SW 1271 (cell line): Measurements from ENCODE around the gene KAT2A.
A peak's percentile ranks its signal among the peaks of the same experiment; 100 is the strongest.

Experiments
- DNase-seq, 2 experiments: peaks; one replicate each; lab custom pipeline; 2025; lab: John Stamatoyannopoulos, UW

Gene KAT2A

DNA sequence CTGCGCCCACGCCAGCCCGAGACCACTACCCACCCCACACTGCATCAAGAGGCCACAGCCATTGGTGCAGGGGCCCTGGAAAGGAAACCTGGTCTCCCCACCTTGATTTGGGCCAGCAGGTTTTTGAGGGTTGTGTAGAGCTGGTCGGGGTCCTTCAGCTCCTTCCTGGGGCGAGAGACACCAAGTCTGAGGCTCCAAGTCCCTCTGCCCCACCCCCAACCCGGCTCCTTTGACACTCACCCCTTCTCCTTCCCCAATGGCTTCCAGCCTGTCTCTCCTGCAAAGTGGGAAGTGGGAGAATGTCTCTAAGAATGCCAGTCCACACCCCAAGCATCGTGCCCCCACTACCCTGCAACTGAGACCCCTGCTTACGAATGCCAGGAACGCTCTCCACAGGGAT, 7.0 kb downstream of the KAT2A start:
- no peak for DNase-seq

DNA sequence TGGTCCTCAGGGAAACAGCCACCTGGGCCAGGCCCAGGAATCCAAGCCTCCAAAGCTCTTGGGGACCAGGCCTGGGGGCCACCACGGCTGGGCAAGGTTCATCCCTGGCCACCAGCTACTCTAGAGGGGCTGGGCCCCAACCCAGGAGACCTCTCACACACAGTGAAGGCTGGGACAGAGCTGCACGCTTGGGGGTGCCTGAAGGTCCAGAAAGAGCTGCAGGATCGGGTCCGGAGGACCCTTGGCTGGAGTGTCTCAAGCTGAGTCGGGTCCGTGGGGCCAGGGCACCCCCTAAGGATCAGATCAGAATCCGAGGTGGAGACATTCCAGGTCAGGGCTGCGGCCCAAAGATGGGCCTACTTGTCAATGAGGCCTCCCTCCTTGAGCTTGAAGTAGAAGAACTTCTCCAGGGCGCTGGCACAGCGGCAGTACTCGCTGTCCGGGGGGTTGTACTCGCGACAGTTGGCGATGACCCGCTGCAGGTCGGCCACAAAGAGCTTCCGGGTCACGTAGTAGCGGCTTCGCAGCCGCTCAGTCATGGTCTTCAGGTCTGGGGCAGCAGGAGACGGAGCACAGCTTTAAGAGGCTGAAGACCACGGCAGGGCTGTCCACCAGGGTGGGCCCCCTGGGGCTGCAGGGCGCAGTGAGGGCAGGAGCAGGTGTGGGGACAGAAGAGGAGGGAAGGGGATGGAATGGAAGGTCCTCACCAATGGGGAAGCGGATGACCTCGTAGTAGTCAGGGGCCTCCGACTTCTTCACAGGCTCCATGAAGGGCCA, 7.7 kb downstream of the KAT2A start:
- DNase-seq, result no peak

GRCh38 chr17:42112552-42113176, 8.5 kb downstream of the KAT2A start, which contains the start of gene DHX58:
Gene DHX58, minus strand, starts transcription at chr17:42112714. Its CDS starts 822 bp downstream, at chr17:42111892.
- peak; percentile 70 to 88 for DNase-seq

DNA sequence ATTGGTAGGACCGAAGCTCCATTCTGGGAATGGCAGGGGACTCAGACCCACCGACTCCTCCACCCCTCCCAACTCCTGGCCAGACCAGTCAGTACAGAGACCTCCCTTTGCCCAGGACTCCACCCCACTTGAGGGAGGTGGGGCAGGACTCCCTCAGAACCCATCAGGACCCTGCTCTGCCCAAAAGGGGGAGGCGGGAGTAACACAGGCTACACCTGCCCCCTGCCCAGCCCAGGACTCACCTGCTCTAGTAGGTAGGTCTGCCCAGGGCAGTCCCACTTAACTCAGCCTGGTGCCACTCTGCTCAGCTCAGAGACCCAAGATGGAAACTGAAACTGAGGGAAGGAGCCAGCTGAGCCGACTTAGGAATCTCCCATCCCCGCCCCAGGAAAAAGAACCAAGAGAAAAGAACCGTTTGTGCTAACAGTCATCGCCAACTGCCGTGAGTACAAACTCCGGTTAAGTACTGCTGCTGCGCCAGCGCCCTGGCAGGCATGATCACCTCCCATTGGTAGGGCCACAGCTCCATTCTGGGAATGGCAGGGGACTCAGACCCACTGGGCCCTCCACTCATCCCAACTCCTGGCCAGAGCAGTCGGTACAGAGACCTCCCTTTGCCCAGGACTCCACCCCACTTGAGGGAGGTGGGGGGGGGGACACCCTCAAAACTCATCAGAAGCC, 9.2 kb downstream of the KAT2A start:
- peak; percentile 35 to 37 for DNase-seq

DNA sequence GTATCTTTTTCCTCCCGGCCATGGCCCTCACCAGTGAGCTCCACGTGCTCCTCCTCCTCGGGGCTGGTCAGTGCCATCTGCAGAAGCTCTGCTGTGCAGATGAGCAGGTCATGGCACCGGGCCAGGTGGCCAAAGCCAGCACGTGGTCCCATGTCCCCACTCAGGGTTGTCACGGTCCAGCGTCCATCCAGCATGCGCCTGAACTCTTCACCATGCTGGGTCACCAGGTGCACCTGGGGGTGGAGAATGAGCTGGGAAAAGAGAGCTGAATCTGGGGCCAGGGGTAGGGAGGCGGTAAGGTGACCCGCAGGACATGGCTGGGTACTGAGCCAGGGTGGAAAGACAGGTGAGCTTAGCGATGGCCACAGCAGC, 9.9 kb downstream of the KAT2A start:
- no peak for DNase-seq

- no peak for DNase-seq
Measured at GRCh38 chr17:42110301-42111264, 10.6 kb downstream of the KAT2A start.

DNA sequence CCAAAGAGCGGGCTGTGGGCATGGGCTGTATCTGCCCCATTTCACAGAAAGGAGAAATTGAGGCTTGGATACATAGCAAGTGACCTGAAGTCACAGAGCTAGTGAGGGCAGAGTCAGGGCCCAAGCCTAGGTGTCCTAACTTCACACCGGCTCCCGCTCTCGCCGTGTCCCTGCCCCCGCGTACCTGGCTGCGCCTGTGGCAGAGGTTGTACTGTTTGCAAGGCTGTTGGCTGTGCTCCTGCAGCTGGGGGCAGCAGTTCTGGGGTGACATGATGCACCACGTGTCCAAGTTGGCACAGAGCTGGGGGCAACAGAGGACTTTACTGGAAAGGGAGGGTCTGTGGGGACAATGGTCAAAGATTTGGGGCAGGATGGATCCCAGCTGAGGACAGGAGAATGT, 12.1 kb downstream of the KAT2A start:
- no peak for DNase-seq

DNA sequence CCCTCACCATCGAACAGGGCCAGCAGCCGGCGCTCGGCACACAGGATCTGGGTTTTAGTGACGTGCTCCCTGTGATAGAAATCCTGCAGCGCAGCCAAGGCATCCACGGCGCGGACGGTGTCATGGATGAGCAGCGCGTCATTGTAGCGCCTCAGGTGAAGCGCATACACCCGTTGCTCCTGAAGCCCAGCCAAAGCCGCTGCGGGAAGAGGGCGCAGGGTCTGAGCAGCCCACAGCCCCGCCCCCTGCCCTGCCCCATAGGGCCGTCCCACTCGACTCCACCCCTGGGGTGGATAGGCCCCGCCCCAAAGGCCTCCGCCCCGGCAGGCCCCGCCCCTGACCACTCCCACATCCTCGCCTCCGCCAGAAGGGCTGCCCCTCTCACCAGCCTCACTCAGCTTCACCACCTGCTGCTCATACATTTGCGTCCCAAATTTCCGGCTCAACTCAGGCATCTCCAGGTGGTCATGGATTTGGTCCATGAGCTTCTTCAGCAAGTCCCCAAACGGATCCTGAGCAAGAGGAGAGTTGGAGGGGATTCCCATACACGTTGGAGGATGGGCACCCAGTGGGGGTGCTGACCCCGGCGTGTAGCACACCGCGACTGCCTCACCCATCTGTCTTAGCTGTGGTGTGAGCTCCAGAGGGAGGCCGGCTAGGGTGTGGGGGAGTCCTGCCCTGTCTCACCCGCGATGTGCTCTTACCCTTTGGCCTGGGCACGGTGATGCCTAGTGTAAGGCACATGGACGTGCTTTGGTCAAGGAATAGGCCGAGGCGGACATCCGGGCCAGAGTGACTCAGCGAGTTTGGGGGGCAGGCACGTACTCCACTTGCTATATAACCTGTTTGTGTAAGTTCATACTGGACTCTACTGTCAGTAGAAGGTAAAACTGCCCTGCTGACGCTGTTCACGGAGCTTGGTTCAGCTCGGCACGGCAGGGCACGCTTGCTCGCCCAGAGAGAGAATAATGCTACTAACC, 13.3 kb downstream of the KAT2A start:
- no peak for DNase-seq

GRCh38 chr17:42107124-42107523, 14.0 kb downstream of the KAT2A start:
- no peak for DNase-seq

GRCh38 chr17:42106009-42106408, 15.2 kb downstream of the KAT2A start:
- DNase-seq, result no peak

GRCh38 chr17:42104264-42104663, 16.9 kb downstream of the KAT2A start:
- no peak for DNase-seq

DNA sequence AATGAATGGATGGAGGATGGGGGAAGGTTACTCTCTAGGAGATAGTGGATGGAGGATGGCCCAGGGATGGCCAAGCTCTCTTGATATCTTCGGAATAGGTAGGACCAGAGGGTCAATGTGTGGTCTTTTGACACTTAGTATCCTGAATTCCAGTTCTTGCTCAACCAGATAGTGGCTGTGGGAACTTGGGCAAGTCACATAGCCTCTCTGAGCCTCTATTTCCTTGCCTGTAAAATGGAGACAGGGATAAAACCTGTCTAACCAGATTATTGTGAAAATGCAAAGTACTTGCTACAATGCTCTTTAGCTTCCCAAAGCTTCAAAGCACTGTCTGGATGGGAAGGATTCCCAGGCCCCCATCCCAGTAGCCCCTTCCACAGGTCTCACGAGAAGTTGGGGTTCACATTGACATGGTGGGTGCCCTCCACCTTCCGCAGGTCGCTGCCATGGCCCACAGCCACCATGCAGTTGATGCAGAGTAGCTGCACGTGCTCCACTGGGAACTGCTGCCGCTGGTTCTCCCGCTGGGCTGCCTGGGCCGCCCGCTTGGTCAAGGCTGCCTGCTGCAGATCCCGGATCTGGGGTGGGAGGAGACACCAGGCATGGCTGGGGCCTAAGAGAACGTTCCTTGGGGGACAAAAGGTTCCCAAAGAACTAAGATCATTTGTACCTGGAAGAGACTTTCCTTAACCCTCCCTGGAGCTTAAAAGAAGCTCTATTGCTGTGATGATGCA, 17.8 kb downstream of the KAT2A start:
- DNase-seq, result no peak

DNA sequence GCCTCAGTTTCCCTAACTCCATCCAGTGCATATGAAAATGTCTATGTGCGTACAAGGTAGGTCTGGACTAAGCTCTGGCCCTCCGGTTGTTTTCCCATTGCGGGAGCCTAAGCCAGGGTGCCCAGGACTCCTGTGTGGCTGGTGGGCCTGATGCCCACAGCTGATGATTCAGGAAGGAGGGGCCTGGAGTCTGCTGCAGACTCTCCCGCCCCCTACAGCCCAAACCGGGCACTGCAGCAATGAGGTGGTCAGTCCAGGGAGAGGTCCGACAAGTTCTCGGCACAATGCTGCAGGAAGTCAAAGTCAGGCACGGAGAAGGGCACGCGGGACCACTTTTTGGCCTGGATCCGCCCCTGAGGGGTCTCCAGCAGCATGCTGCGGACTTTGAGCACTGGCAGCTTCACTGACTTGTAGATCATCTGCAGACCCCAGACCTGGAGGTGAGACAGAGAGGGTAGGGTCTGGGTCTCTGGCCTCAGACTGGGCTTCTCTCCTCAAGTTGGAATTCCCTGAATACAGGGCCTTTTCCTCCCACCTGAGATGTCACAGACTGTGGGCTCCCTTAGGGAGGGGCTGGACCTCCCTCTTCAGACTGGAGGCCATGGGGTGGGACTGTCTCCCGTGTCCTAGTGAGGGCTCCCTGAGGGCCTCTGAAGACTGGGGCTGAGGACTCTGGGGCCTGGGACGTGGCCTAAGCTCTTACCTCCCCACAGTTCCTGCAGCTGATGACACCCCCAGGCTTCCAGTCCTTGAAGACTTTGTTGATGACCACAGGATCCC, 19.5 kb downstream of the KAT2A start:
- peak in 1 of 2 experiments; percentile 32 for DNase-seq

DNA sequence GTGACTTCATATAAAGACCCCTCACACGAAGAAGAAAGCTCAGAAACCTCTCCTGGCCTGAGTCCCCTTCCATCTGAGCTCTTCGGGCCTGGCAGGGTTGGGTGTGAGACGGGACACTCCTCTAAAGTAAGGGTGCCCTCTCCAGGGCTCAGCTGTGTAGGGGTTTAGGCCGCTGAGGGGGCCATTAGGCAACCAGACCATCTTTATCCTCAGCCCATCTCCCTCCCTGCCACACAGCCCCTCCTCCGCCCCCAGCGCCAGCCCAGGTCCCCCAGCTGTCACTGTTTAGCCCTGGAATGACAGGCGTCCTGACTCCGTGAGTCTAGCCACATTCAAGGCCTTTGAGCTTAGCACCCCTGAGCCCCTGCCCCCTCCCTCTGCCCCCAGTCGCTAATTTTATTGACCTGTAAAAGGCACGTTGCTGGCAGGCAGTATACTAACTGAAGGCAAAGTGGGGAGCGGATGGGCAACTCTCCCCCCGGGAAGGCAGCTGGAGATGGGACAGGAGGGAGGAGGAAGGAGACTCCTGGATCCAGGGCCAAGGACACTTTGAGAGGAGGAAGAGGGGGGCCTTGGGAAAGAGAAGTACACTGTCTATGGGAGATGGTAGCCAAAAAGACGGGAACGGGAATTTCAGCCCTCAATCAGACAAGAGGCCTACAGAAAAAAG, 22.3 kb downstream of the KAT2A start:
- DNase-seq, result no peak

- DNase-seq, result no peak
Measured at GRCh38 chr17:42097691-42098631, 23.2 kb downstream of the KAT2A start, which contains the start of gene ZNF385C. Gene ZNF385C, minus strand, starts transcription at chr17:42098473. Its CDS starts 35,417 bp downstream, at chr17:42063056.

DNA sequence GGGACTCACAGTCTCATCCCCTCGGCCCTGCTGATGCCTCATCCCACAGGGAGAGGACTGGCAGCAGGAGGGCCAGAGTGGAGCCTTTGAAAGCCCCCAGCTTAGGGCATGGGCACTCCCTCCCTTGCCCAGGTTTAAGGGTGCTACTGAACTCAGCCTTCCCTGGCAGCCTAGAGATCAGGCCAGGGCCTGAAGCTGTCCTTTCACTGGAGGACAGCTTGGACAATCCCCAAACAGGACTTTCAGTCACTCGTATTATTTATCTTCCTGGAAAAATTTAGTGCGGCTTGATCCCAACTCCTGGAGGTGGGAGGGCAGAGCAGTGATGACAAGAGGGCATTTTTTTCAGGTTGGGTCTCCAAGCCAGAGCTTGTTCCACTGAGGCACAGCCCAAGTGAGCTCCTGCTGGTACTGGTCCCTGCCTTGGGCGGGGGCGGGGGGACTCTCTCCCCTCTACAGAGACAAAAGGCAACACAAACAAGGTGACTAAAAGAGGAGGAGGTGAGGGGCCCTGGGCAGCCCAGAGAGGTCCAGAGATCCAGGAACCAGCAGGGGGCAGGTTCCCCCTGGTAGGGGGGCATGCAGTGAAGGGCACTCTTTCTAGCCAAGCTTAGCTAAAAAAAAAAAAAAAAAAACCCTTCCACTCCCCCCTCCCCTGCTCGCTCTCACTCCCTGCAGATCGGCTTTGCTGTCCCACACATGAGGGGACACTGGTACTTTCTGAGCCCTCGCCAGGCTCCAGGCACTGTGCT, 24.6 kb downstream of the KAT2A start:
- no peak for DNase-seq
